Esophagus squamous epithelium (tissue), 5 donors: Measurements from ENCODE around the gene MRPL43. TPM values are rescaled to one million over a fixed set of nuclear protein-coding genes. Genes with fewer than 3 reads are reported as not detected.

Experiments
- DNase-seq: peaks from one replicate; lab custom pipeline; 2025; lab: John Stamatoyannopoulos, UW
- H3K27ac ChIP-seq, 4 donors: fragments of 200-600 bp; sonication (generic); one replicate each; pipeline ENCODE4 v1.5.1; 2016 to 2019; ENCODE audit warnings: mild to moderate bottlenecking in 1 of 4
- H3K27me3 ChIP-seq, 4 donors: fragments of 200-600 bp; sonication (generic); 1 replicate in 3 of 4; 2 replicates in 1 of 4; pipeline versions ENCODE4 v1.5.1 to v1.6.0; 2017 to 2021; ENCODE audit warnings: antibody characterized with exemption in 1 of 4
- H3K36me3 ChIP-seq, 3 donors: fragments of 200-600 bp; sonication (generic); one replicate each; pipeline ENCODE4 v1.5.1; 2016 to 2019
- H3K4me1 ChIP-seq, 3 donors: fragments of 200-600 bp; sonication (generic); one replicate each; pipeline ENCODE4 v1.5.1; 2017 to 2019
- H3K4me3 ChIP-seq, 4 donors: fragments of 200-600 bp; sonication (generic); 1 replicate in 3 of 4; 2 replicates in 1 of 4; pipeline ENCODE4 v1.5.1; 2016 to 2019; ENCODE audit warnings: mild to moderate bottlenecking in 2 of 4, moderate library complexity in 1 of 4
- H3K9me3 ChIP-seq, 3 donors: fragments of 200-600 bp; sonication (generic); one replicate each; pipeline ENCODE4 v1.5.1; 2016 to 2019
- POLR2A ChIP-seq, 4 donors: fragments of 450-650 bp; IDR thresholded peaks; one replicate each; pipeline ENCODE4 v1.6.1; 2017; ENCODE audit warnings: antibody characterized with exemption in 4 of 4, mild to moderate bottlenecking in 4 of 4, moderate library complexity in 3 of 4
- WGBS, 2 donors: methylation state at CpG; one replicate each; pipeline ENCODE4 v1.1.5; 2018; 5-methylcytosine and 5-hydroxymethylcytosine counted together
- intact Hi-C: fragments of 100-400 bp; cut with DNase I; formaldehyde crosslinking; loops from one replicate; pipeline ENCODE4 v1.15.0; 2022
- total RNA-seq, 4 donors: library from RNA; depleted of rRNA; stranded (reverse); fragments of >200 nt; gene quantifications; one replicate each; pipeline ENCODE4 v1.1.0, GENCODE V29; 2016
- TF ChIP-seq, protein P1 (sequence below), 6 experiments: fragments of 450-650 bp in 4 of 6; fragments of 200-600 bp in 2 of 6; sonication (generic) in 2 of 6; IDR thresholded peaks; one replicate each; pipeline ENCODE4 v1.5.1; 2016 to 2019; ENCODE audit warnings: antibody characterized with exemption in 6 of 6, mild to moderate bottlenecking in 4 of 6, moderate library complexity in 4 of 6
- donor health status: DM: yes; HTN: yes; CAD: no.

The MRPL43 gene
- total RNA-seq, 4 donors from 2014 or later = 52.7 to 71.9 (median 60.7) TPM

GRCh38 chr10:101001659-101002035 is 14.3 kb upstream of the MRPL43 start:
- H3K27me3 ChIP-seq = no peaks in the 10 kb centered on the region
- WGBS, 2 donors = 52% methylated on average over 5 of the region's 5 CpGs; no CpG with 5 or more reads in 1 of the 2 donors
- peaks cover 10 to 44% (median 30%) of the 10 kb centered on the region in 3 donors for H3K36me3 ChIP-seq
- peak overlapping the region in 3 of 4 donors; percentile 14 to 97 (median 82) for H3K4me3 ChIP-seq
- H3K27ac ChIP-seq = peak overlapping the region; percentile 25 to 100 (median 99)
- intact Hi-C loops = no loop called here
- H3K4me1 ChIP-seq = peaks cover 30 to 72% (median 31%) of the 10 kb centered on the region in 3 donors
- TF ChIP-seq, protein P1, sequence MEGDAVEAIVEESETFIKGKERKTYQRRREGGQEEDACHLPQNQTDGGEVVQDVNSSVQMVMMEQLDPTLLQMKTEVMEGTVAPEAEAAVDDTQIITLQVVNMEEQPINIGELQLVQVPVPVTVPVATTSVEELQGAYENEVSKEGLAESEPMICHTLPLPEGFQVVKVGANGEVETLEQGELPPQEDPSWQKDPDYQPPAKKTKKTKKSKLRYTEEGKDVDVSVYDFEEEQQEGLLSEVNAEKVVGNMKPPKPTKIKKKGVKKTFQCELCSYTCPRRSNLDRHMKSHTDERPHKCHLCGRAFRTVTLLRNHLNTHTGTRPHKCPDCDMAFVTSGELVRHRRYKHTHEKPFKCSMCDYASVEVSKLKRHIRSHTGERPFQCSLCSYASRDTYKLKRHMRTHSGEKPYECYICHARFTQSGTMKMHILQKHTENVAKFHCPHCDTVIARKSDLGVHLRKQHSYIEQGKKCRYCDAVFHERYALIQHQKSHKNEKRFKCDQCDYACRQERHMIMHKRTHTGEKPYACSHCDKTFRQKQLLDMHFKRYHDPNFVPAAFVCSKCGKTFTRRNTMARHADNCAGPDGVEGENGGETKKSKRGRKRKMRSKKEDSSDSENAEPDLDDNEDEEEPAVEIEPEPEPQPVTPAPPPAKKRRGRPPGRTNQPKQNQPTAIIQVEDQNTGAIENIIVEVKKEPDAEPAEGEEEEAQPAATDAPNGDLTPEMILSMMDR (IDR thresholded peaks at IDR 0.05) = no peak
- TF ChIP-seq POLR2A (IDR thresholded peaks at IDR 0.05) = no peak
- DNase-seq = no peak
- no peaks in the 10 kb centered on the region for H3K9me3 ChIP-seq

DNA sequence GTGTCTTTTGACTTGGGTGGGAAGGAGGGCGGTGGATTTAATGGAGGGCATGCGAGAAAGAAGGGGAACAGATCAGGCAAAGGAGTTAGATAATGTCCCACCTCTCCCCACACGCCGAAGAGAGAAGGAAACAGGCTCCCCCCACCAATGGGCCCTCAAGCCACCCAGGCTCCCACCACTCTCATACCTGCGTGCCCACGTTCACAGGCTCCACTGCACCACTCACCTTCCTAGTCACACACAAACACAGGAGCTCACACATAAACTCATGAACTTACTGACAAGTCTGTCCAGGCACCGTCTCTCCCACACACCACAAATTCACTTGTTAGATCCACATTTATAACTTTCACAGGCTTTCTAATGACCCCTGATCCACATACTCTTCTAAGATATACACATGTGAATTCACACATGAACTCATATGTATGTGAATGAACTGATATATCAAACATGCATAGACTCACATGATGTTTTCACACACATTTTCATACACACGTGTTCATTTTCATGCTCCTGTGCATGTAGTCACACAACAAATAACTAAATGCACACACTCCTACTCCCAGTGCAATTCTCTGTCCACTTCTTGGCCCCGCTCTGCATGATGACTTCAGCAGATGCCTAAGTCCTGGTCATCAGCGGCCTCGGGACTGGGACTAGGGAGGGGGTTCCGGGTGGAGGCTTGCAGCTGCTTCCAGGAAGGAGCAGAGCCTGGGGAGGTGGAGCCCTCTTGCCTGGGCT is 13.8 kb upstream of the MRPL43 start:
- no peaks in the 10 kb centered on the region for H3K9me3 ChIP-seq
- H3K4me1 ChIP-seq = peaks cover 34 to 76% (median 36%) of the 10 kb centered on the region in 3 donors
- 25 to 27% methylated on average over 7 to 8 of the region's 12 CpGs for WGBS, 2 donors
- H3K36me3 ChIP-seq = peaks cover 10 to 38% (median 24%) of the 10 kb centered on the region in 3 donors
- intact Hi-C loops = no loop called here
- no peaks in the 10 kb centered on the region for H3K27me3 ChIP-seq
- H3K27ac ChIP-seq = peak overlapping the region; percentile 98 to 100 (median 100)
- TF ChIP-seq, protein P1 (IDR thresholded peaks at IDR 0.05) = no peak
- peak in 2 of 4 donors; percentile 55 to 67 for TF ChIP-seq POLR2A (IDR thresholded peaks at IDR 0.05)
- peak overlapping the region; percentile 82 to 97 (median 96) for H3K4me3 ChIP-seq
- no peak for DNase-seq

DNA sequence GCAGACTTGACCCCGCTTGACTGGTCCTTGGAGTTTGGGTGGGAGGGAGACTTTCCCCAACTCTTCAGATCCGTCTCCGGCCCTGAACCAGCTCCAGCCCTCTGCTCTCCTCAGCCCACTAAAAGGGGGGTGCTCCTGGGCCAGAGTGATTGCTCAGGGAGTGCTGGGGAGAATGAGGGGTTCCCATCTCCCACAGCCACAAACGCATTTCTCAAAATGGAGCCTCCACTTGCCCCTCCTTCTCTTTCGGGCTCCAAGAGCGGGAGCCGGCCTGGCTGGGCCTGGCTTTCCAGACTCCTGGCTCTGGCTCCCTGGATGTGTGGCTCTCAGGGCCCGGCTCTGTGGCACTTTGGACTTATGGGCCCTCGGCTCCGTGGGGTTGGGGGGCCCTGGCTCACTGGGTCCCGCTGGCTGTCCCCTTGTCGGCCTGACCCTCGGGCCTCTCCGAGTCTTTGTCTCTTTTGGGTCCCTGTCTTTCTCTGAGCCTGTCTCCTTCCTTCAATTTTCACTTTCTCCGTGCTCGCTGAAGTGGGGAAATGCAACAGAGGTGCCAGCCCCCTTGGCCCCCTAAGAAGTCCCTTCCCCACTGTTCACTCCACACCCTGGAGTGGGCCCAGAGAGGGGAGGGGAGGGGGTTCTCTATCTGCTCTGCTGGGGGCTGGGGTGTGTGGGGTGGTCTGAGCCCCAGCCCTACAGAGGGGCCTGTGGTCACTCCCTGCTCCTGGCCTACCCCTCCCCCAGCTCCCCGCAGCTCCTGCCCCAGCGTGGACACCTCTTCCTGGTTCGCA is 13.0 kb upstream of the MRPL43 start:
- Histone ChIP-seq H3K27ac (peak overlapping the region; percentile 98 to 100 (median 100)), H3K36me3 (peaks cover 10 to 31% (median 16%) of the 10 kb centered on the region in 3 donors), H3K4me3 (peak overlapping the region; percentile 82 to 97 (median 96)), H3K4me1 (peaks cover 34 to 77% (median 36%) of the 10 kb centered on the region in 3 donors), H3K27me3 (no peaks in the 10 kb centered on the region), H3K9me3 (no peaks in the 10 kb centered on the region)
- intact Hi-C loops = no loop called here
- WGBS, 2 donors = 7 to 22% methylated on average over 9 to 13 of the region's 19 CpGs
- no peak for DNase-seq
- TF ChIP-seq, protein P1 (IDR thresholded peaks at IDR 0.05) = no peak

GRCh38 chr10:100999742-101000126 is 12.4 kb upstream of the MRPL43 start, which contains the start of gene LZTS2:
Gene LZTS2, plus strand, starts transcription at chr10:100999808. Its CDS starts 2,731 bp downstream, at chr10:101002539.
- no peaks in the 10 kb centered on the region for H3K27me3 ChIP-seq
- TF ChIP-seq, protein P1 (IDR thresholded peaks at IDR 0.05) = no peak
- TF ChIP-seq POLR2A (IDR thresholded peaks at IDR 0.05) = no peak
- intact Hi-C loops = no loop called here
- peaks cover 34 to 77% (median 36%) of the 10 kb centered on the region in 3 donors for H3K4me1 ChIP-seq
- H3K9me3 ChIP-seq = no peaks in the 10 kb centered on the region
- H3K27ac ChIP-seq = peak within 1 kb of the TSS; percentile 98 to 100 (median 100)
- H3K36me3 ChIP-seq = peaks cover 10 to 25% (median 15%) of the 10 kb centered on the region in 3 donors
- DNase-seq = no peak
- WGBS, 2 donors = no CpG with 5 or more reads among the region's 44 CpGs
- H3K4me3 ChIP-seq = peak within 1 kb of the TSS; percentile 82 to 97 (median 96)
